ENCODE results near the gene ADCK1. TPM values are rescaled to one million over a fixed set of nuclear protein-coding genes. Genes with fewer than 3 reads are reported as not detected.

The ADCK1 gene
- total RNA-seq, 1 experiment from 2014 or later = 12.2 TPM

- Histone ChIP-seq H3K23me2 (ENCODE audit: insufficient read length, low read depth, low read length, poor library complexity, severe bottlenecking) (no peaks in the 10 kb centered on the region), H2AFZ (ENCODE audit: low read length) (no peak overlapping the region), H2BK120ac (ENCODE audit: low read depth, low read length, poor library complexity, severe bottlenecking) (no peak overlapping the region), H3K18ac (ENCODE audit: insufficient read length, low read depth, low read length) (no peak overlapping the region), H3K79me1 (ENCODE audit: insufficient read depth, low read depth, low read length, poor library complexity, severe bottlenecking) (no peaks in the 10 kb centered on the region), H3K9ac (ENCODE audit: extremely low read depth, insufficient read length, low read length) (no peak overlapping the region), H3K4me1 (ENCODE audit: insufficient read depth, low read length) (peaks cover 5% of the 10 kb centered on the region), H3K14ac (ENCODE audit: insufficient read depth, low read length) (no peak overlapping the region), H2BK12ac (ENCODE audit: insufficient read length, low read depth, low read length) (no peak overlapping the region), H3K27me3 (ENCODE audit: insufficient read depth, low read length) (no peaks in the 10 kb centered on the region), H4K8ac (replicated peaks; ENCODE audit: insufficient read length, low read depth, low read length) (no peak overlapping the region), H3K4ac (ENCODE audit: low read depth, low read length) (no peak overlapping the region), H3T11ph (ENCODE audit: low read length) (no peak overlapping the region), H2BK5ac (ENCODE audit: insufficient read length, low read length) (no peak overlapping the region), H2BK20ac (ENCODE audit: low read depth, low read length, poor library complexity, severe bottlenecking) (no peak overlapping the region), H3K27ac (ENCODE audit: insufficient read length, low read depth, low read length) (no peak overlapping the region), H3K56ac (ENCODE audit: insufficient read length, low read depth, low read length) (no peak overlapping the region), H4K91ac (ENCODE audit: insufficient read length, low read depth, low read length) (no peak overlapping the region), H2AK5ac (ENCODE audit: insufficient read length, low read length) (no peak overlapping the region), H4K20me1 (ENCODE audit: control insufficient read depth, insufficient read depth, insufficient read length) (no peaks in the 10 kb centered on the region), H3K23ac (ENCODE audit: insufficient read length, low read depth, low read length) (no peak overlapping the region), H4K5ac (ENCODE audit: insufficient read length, low read depth, low read length) (no peak overlapping the region), H3K9me3 (ENCODE audit: control insufficient read depth, low read depth, low read length) (no peaks in the 10 kb centered on the region), H2BK15ac (ENCODE audit: low read depth, low read length) (no peak overlapping the region), H3K79me2 (ENCODE audit: insufficient read depth, low read length) (no peaks in the 10 kb centered on the region), H3K4me2 (ENCODE audit: insufficient read depth, insufficient read length, low read length) (no peak overlapping the region)
- no CpG with 5 or more reads among the region's 2 CpGs for WGBS (ENCODE audit: extremely low coverage, insufficient read length, low lambda C conversion rate)
- no peaks in the 10 kb centered on the region; a peak in 2 of 7 replicates for H3K36me3 Mint-ChIP-seq (ENCODE audit: insufficient read depth in 1 of 3, low read depth in 3 of 3)
- H3K27ac Mint-ChIP-seq = no peak overlapping the region
- no peaks in the 10 kb centered on the region for H3K9me3 Mint-ChIP-seq
- no peak for DNase-seq
- peaks cover 52 to 56% of the 10 kb centered on the region in 2 experiments for H3K4me1 Mint-ChIP-seq
- TF ChIP-seq CTCF (conservative IDR thresholded peaks at IDR 0.05) = no peak
- no peaks in the 10 kb centered on the region for H3K27me3 Mint-ChIP-seq (ENCODE audit: low read depth)
- H3K4me3 Mint-ChIP-seq = no peak overlapping the region
Measured at GRCh38 chr14:77911356-77911755, 111.4 kb downstream of the ADCK1 start.
